Kidney (tissue), 14 donors: ENCODE measurements around the gene ZBTB7C. TPM values are rescaled to one million over a fixed set of nuclear protein-coding genes. Genes with fewer than 3 reads are reported as not detected.
A peak's percentile ranks its signal among the peaks of the same experiment; 100 is the strongest.

Experiments used
- DNase-seq, 5 donors: peaks; one replicate each; pipeline ENCODE4 v3.0.0-alpha.2; 2013 to 2020
- FAIRE-seq: peaks from 2 replicates; lab custom pipeline; 2012; peaks lifted over from hg19 to GRCh38; lab: Jason Lieb, UNC
- H3K27ac ChIP-seq, 2 donors: one replicate each; pipeline ENCODE4 v1.7.0; 2013; ENCODE audit warnings: low read depth in 2 of 2, low read length in 2 of 2, inconsistent platforms in 1 of 2
- H3K27me3 ChIP-seq: one replicate; pipeline ENCODE4 v1.7.1; 2013; ENCODE audit warnings: low read length, inconsistent platforms; ENCODE audit not compliant: control insufficient read depth, insufficient read depth
- H3K36me3 ChIP-seq, 3 donors: one replicate each; pipeline versions ENCODE4 v1.7.0 to v1.7.1; 2013; ENCODE audit warnings: low read length in 3 of 3, control low read depth in 1 of 3, inconsistent platforms in 1 of 3; ENCODE audit not compliant: insufficient read depth in 3 of 3, control insufficient read depth in 2 of 3
- H3K4me1 ChIP-seq, 3 donors: one replicate each; pipeline versions ENCODE4 v1.7.0 to v1.7.1; 2013; ENCODE audit warnings: low read length in 3 of 3, inconsistent platforms in 1 of 3, low read depth in 1 of 3; ENCODE audit not compliant: control insufficient read depth in 2 of 3, insufficient read depth in 2 of 3
- H3K4me3 ChIP-seq, 3 donors: one replicate each; pipeline versions ENCODE4 v1.7.0 to v1.8.1; 2013; ENCODE audit warnings: low read length in 3 of 3, control low read depth in 1 of 3, inconsistent platforms in 1 of 3
- H3K9ac ChIP-seq, 3 donors: one replicate each; pipeline versions ENCODE4 v1.7.0 to v1.7.1; 2013; ENCODE audit warnings: low read length in 3 of 3, control low read depth in 1 of 3, inconsistent platforms in 1 of 3
- H3K9me3 ChIP-seq, 3 donors: one replicate each; pipeline versions ENCODE4 v1.7.0 to v1.7.1; 2013; ENCODE audit warnings: low read length in 3 of 3, control low read depth in 1 of 3, inconsistent platforms in 1 of 3; ENCODE audit not compliant: control insufficient read depth in 2 of 3, insufficient read depth in 1 of 3
- intact Hi-C: fragments of 100-400 bp; cut with DNase I; formaldehyde crosslinking; loops from one replicate; pipeline ENCODE4 v1.11.1; 2022
- polyA plus RNA-seq: library from polyadenylated mRNA; stranded (reverse); fragments of 350-450 nt; fragmentation: Illumina TruSeq; extraction: RNeasy Lipid Tissue Mini Kit (QIAGEN cat#74804); gene quantifications from one replicate; pipeline ENCODE4 v1.2.3, GENCODE V29; 2014; ENCODE audit warnings: low read depth, low replicate concordance; ENCODE audit not compliant: insufficient read depth
- total RNA-seq: library from RNA; stranded (reverse); fragmentation: NEBNext Ultra II Directional; extraction: Animal tissue kit (Norgen Biotek cat#: 25700); gene quantifications from one replicate; pipeline ENCODE4 v1.2.1, GENCODE V29; 2021
- TF ChIP-seq, protein P1 (sequence below): IDR thresholded peaks from 3 replicates; pipeline ENCODE4 v1.5.1; 2012; ENCODE audit warnings: mild to moderate bottlenecking, moderate library complexity, borderline replicate concordance; ENCODE audit not compliant: insufficient read depth; ENCODE audit errors: extremely low read depth
- donor health status: control.
- donor health status: control.
- donor health status: control.
- donor health status: control.
- donor health status: control.
- donor health status: DM: yes; HTN: yes; CAD: no.
- donor health status: Normal renal cell carcinoma (clear cell type).

The ZBTB7C gene
- total and polyA plus RNA-seq, 2 donors from 2014 or later = 1.8 to 13.8 TPM

DNA sequence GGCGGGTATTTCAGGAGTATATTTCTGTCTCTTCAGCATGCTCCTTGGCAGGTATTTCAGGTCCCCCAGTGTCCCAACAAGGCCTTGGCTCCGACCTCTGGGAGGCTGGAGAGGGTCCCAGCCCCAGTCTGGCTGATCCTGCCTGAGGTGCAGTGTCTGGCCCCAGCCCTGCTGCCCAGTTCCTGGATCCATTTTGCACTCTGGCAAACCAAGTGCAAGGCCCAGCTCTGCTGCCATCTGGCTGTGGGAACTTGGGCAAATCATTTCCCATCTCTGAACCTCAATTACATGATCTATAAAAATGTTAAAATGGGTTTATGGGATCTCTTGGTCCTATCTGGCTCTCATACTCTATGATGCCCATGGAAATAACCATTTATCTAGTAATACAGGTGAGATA, 63.6 kb downstream of the ZBTB7C start:
- TF ChIP-seq, protein P1, sequence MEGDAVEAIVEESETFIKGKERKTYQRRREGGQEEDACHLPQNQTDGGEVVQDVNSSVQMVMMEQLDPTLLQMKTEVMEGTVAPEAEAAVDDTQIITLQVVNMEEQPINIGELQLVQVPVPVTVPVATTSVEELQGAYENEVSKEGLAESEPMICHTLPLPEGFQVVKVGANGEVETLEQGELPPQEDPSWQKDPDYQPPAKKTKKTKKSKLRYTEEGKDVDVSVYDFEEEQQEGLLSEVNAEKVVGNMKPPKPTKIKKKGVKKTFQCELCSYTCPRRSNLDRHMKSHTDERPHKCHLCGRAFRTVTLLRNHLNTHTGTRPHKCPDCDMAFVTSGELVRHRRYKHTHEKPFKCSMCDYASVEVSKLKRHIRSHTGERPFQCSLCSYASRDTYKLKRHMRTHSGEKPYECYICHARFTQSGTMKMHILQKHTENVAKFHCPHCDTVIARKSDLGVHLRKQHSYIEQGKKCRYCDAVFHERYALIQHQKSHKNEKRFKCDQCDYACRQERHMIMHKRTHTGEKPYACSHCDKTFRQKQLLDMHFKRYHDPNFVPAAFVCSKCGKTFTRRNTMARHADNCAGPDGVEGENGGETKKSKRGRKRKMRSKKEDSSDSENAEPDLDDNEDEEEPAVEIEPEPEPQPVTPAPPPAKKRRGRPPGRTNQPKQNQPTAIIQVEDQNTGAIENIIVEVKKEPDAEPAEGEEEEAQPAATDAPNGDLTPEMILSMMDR = no peak
- no peak overlapping the region for H3K9ac ChIP-seq
- FAIRE-seq (no peak), DNase-seq (no peak)
- intact Hi-C loops = no loop called here
- H3K4me1 ChIP-seq = no peaks in the 10 kb centered on the region
- no peak overlapping the region for H3K27ac ChIP-seq
- no peaks in the 10 kb centered on the region for H3K36me3 ChIP-seq
- H3K27me3 ChIP-seq = no peaks in the 10 kb centered on the region
- H3K4me3 ChIP-seq = no peak overlapping the region
- no peaks in the 10 kb centered on the region for H3K9me3 ChIP-seq

- intact Hi-C loops = no loop called here
- FAIRE-seq = no peak
- Histone ChIP-seq H3K9ac (no peak overlapping the region), H3K27me3 (no peaks in the 10 kb centered on the region), H3K27ac (no peak overlapping the region), H3K9me3 (no peaks in the 10 kb centered on the region), H3K4me1 (no peaks in the 10 kb centered on the region), H3K4me3 (no peak overlapping the region), H3K36me3 (no peaks in the 10 kb centered on the region)
- DNase-seq = no peak
- TF ChIP-seq, protein P1 = no peak
These were observed 66.6 kb downstream of the ZBTB7C start for GRCh38 chr18:48342581-48342980.

DNA sequence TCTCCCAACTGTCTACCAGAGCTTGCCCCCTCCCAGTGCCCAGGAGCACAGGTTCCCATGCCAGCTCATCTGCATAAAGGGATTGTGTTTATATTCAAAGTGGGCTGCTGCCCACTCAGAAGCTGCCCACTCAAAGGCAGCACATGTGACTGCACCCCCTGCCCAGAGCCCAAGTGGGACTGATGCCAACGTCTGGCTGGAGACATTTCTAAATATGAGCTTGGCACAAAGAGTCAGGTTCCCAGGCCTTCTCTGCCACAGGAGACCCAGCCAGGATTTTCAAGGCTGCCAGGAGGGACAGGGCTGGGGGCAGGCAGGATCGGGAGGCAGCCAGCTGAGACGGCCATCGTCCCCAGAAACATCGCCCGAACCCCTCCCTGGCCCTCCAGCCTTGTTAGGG, 67.1 kb downstream of the ZBTB7C start:
- no peaks in the 10 kb centered on the region for H3K4me1 ChIP-seq
- H3K9me3 ChIP-seq = no peaks in the 10 kb centered on the region
- DNase-seq (peak in 1 of 5 donors; percentile 63), FAIRE-seq (no peak)
- no peaks in the 10 kb centered on the region for H3K36me3 ChIP-seq
- H3K27me3 ChIP-seq = no peaks in the 10 kb centered on the region
- intact Hi-C loops = no loop called here
- no peak overlapping the region for H3K4me3 ChIP-seq
- H3K9ac ChIP-seq = no peak overlapping the region
- no peak overlapping the region for H3K27ac ChIP-seq
- TF ChIP-seq, protein P1 = no peak

GRCh38 chr18:48340560-48340959, 68.6 kb downstream of the ZBTB7C start:
- Histone ChIP-seq H3K4me3 (no peak overlapping the region), H3K9me3 (no peaks in the 10 kb centered on the region), H3K27ac (no peak overlapping the region), H3K27me3 (no peaks in the 10 kb centered on the region), H3K9ac (no peak overlapping the region), H3K4me1 (no peaks in the 10 kb centered on the region), H3K36me3 (no peaks in the 10 kb centered on the region)
- FAIRE-seq (no peak), DNase-seq (no peak)
- intact Hi-C loops = no loop called here
- TF ChIP-seq, protein P1 = no peak
